GM23248 (cell line): ENCODE measurements around the gene PHOX2A.

Experiments used
- EZH2 ChIP-seq: fragments of 200-600 bp; sonication (generic); IDR thresholded peaks from 2 replicates; pipeline ENCODE4 v1.6.1; 2018; ENCODE audit warnings: antibody characterized with exemption, mild to moderate bottlenecking; ENCODE audit not compliant: insufficient read depth, poor library complexity, severe bottlenecking
- EZH2phosphoT487 ChIP-seq: fragments of 200-600 bp; sonication (generic); IDR thresholded peaks from 2 replicates; pipeline ENCODE4 v1.6.1; 2018; ENCODE audit warnings: antibody characterized with exemption, moderate library complexity, mild to moderate bottlenecking, low read depth; ENCODE audit not compliant: insufficient read depth

DNA sequence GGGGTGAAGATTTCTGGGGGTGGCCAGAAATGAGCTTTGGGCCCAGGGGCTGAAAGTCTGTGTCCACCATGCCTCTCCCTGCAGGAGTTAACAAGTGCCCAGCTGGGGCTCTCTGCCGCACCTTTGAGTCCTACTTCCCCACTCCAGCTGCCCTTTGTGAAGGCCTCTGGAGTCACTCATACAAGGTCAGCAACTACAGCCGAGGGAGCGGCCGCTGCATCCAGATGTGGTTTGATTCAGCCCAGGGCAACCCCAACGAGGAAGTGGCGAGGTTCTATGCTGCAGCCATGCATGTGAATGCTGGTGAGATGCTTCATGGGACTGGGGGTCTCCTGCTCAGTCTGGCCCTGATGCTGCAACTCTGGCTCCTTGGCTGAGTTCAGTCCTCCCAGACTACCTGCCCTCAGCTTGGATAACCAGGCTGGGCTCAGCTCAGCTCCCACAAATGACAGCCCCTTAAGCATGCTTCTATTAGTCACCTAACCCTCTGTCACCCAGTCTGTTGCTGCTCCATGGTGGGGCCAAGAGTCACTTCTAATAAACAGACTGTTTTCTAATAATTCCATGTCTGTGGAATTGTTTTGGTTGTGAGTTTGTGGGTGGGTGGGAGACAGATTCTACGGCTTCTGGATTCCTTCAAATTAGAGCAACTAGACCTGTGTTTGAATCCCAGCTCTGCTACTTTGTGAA lies 22.4 kb downstream of the PHOX2A start:
- TF ChIP-seq EZH2 (no peak), EZH2phosphoT487 (no peak)
